ENCODE data around the gene C7orf33.

DNA sequence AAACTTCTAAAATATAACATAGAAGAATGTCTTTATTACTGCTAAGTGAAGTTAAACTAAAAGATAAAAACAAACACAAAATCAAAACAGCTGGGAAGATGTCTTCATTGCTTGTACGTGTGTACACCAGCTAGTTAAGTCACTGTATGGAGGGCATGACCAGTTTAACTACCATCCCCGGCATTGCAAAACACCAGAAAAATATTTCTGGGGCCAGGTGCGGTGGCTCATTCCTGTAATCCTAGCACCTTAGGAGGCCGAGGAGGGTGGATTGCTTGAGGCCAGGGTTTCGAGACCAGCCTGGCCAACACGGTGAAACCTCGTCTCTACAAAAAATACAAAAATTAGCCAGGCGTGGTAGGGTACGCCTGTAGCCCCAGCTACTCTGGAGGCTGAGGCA, 19.2 kb upstream of the C7orf33 start:
- TF ChIP-seq GTF2F1 (IDR thresholded peaks at IDR 0.05; ENCODE audit: low read depth, low read length) (no peak), CTBP1 (IDR thresholded peaks at IDR 0.05; ENCODE audit: borderline replicate concordance) (no peak), HNRNPUL1 (IDR thresholded peaks at IDR 0.05; ENCODE audit: low read length) (no peak), RBM34 (IDR thresholded peaks at IDR 0.05; ENCODE audit: borderline replicate concordance, insufficient read depth, low read length) (no peak), CHD2 (IDR thresholded peaks at IDR 0.05; ENCODE audit: low read depth, low read length) (no peak), MAFF (IDR thresholded peaks at IDR 0.05; ENCODE audit: low read length) (no peak), SREBF2 (CRISPR knock-in tag; IDR thresholded peaks at IDR 0.05) (no peak), SIN3A (IDR thresholded peaks at IDR 0.05; ENCODE audit: borderline replicate concordance in 2 of 2, control insufficient read depth in 1 of 2, low read depth in 2 of 2, low read length in 2 of 2) (no peak), NFE2L1 (tag; IDR thresholded peaks at IDR 0.05; ENCODE audit: borderline replicate concordance, low read depth) (no peak)
- TF ChIP-seq, protein P1, sequence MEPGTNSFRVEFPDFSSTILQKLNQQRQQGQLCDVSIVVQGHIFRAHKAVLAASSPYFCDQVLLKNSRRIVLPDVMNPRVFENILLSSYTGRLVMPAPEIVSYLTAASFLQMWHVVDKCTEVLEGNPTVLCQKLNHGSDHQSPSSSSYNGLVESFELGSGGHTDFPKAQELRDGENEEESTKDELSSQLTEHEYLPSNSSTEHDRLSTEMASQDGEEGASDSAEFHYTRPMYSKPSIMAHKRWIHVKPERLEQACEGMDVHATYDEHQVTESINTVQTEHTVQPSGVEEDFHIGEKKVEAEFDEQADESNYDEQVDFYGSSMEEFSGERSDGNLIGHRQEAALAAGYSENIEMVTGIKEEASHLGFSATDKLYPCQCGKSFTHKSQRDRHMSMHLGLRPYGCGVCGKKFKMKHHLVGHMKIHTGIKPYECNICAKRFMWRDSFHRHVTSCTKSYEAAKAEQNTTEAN (CRISPR knock-in tag; IDR thresholded peaks at IDR 0.05): no peak
- TF ChIP-seq, protein P2, sequence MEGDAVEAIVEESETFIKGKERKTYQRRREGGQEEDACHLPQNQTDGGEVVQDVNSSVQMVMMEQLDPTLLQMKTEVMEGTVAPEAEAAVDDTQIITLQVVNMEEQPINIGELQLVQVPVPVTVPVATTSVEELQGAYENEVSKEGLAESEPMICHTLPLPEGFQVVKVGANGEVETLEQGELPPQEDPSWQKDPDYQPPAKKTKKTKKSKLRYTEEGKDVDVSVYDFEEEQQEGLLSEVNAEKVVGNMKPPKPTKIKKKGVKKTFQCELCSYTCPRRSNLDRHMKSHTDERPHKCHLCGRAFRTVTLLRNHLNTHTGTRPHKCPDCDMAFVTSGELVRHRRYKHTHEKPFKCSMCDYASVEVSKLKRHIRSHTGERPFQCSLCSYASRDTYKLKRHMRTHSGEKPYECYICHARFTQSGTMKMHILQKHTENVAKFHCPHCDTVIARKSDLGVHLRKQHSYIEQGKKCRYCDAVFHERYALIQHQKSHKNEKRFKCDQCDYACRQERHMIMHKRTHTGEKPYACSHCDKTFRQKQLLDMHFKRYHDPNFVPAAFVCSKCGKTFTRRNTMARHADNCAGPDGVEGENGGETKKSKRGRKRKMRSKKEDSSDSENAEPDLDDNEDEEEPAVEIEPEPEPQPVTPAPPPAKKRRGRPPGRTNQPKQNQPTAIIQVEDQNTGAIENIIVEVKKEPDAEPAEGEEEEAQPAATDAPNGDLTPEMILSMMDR (IDR thresholded peaks at IDR 0.05 in 2 of 3, conservative IDR thresholded peaks at IDR 0.05 in 1 of 3; ENCODE audit: insufficient read depth in 2 of 3, low read depth in 1 of 3, low read length in 3 of 3): no peak
- TF ChIP-seq, protein P3, sequence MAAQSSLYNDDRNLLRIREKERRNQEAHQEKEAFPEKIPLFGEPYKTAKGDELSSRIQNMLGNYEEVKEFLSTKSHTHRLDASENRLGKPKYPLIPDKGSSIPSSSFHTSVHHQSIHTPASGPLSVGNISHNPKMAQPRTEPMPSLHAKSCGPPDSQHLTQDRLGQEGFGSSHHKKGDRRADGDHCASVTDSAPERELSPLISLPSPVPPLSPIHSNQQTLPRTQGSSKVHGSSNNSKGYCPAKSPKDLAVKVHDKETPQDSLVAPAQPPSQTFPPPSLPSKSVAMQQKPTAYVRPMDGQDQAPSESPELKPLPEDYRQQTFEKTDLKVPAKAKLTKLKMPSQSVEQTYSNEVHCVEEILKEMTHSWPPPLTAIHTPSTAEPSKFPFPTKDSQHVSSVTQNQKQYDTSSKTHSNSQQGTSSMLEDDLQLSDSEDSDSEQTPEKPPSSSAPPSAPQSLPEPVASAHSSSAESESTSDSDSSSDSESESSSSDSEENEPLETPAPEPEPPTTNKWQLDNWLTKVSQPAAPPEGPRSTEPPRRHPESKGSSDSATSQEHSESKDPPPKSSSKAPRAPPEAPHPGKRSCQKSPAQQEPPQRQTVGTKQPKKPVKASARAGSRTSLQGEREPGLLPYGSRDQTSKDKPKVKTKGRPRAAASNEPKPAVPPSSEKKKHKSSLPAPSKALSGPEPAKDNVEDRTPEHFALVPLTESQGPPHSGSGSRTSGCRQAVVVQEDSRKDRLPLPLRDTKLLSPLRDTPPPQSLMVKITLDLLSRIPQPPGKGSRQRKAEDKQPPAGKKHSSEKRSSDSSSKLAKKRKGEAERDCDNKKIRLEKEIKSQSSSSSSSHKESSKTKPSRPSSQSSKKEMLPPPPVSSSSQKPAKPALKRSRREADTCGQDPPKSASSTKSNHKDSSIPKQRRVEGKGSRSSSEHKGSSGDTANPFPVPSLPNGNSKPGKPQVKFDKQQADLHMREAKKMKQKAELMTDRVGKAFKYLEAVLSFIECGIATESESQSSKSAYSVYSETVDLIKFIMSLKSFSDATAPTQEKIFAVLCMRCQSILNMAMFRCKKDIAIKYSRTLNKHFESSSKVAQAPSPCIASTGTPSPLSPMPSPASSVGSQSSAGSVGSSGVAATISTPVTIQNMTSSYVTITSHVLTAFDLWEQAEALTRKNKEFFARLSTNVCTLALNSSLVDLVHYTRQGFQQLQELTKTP (IDR thresholded peaks at IDR 0.05; ENCODE audit: low read depth in 1 of 2, partially characterized antibody in 2 of 2): no peak
